ENCODE measurements around the gene FAM13C.

The FAM13C gene

GRCh38 chr10:59342723-59343122 lies 19.6 kb downstream of the FAM13C start:
- Mint-ChIP-seq H3K4me3 (no peak overlapping the region), H3K27ac (no peak overlapping the region), H3K36me3 (ENCODE audit: low read depth) (no peaks in the 10 kb centered on the region), H3K9me3 (peaks cover 12% of the 10 kb centered on the region), H3K4me1 (ENCODE audit: low read depth) (no peaks in the 10 kb centered on the region), H3K27me3 (no peaks in the 10 kb centered on the region)
- intact Hi-C loops (cut with micrococcal nuclease): no loop called here

- Mint-ChIP-seq H3K27me3 (no peaks in the 10 kb centered on the region), H3K36me3 (ENCODE audit: low read depth) (no peaks in the 10 kb centered on the region), H3K4me1 (ENCODE audit: low read depth) (no peaks in the 10 kb centered on the region), H3K9me3 (peaks cover 12% of the 10 kb centered on the region), H3K27ac (no peak overlapping the region), H3K4me3 (no peak overlapping the region)
- intact Hi-C loops (cut with micrococcal nuclease): no loop called here
Measured at GRCh38 chr10:59342000-59342399, 20.3 kb downstream of the FAM13C start.

- H3K27ac Mint-ChIP-seq: no peak overlapping the region
- H3K9me3 Mint-ChIP-seq: peaks cover 12% of the 10 kb centered on the region
- no peaks in the 10 kb centered on the region for H3K27me3 Mint-ChIP-seq
- no peak overlapping the region for H3K4me3 Mint-ChIP-seq
- H3K4me1 Mint-ChIP-seq (ENCODE audit: low read depth): no peaks in the 10 kb centered on the region
- intact Hi-C loops (cut with micrococcal nuclease): no loop called here
- no peaks in the 10 kb centered on the region for H3K36me3 Mint-ChIP-seq (ENCODE audit: low read depth)
Measured at GRCh38 chr10:59340285-59340684, 22.1 kb downstream of the FAM13C start.

- intact Hi-C loops (cut with micrococcal nuclease): no loop called here
- no peaks in the 10 kb centered on the region for H3K36me3 Mint-ChIP-seq (ENCODE audit: low read depth)
- no peak overlapping the region for H3K27ac Mint-ChIP-seq
- no peaks in the 10 kb centered on the region for H3K27me3 Mint-ChIP-seq
- H3K9me3 Mint-ChIP-seq: peaks cover 12% of the 10 kb centered on the region
- H3K4me1 Mint-ChIP-seq (ENCODE audit: low read depth): no peaks in the 10 kb centered on the region
- H3K4me3 Mint-ChIP-seq: no peak overlapping the region
Measured at GRCh38 chr10:59339351-59339750, 23.0 kb downstream of the FAM13C start.

GRCh38 chr10:59337201-59337652 lies 25.1 kb downstream of the FAM13C start:
- Mint-ChIP-seq H3K4me1 (ENCODE audit: low read depth) (no peaks in the 10 kb centered on the region), H3K9me3 (peaks cover 12% of the 10 kb centered on the region), H3K4me3 (no peak overlapping the region), H3K27me3 (no peaks in the 10 kb centered on the region), H3K36me3 (ENCODE audit: low read depth) (no peaks in the 10 kb centered on the region), H3K27ac (no peak overlapping the region)
- intact Hi-C loops (cut with micrococcal nuclease): no loop called here

GRCh38 chr10:59336632-59337031 lies 25.7 kb downstream of the FAM13C start:
- intact Hi-C loops (cut with micrococcal nuclease): no loop called here
- Mint-ChIP-seq H3K36me3 (ENCODE audit: low read depth) (no peaks in the 10 kb centered on the region), H3K27ac (no peak overlapping the region), H3K27me3 (no peaks in the 10 kb centered on the region), H3K4me3 (no peak overlapping the region), H3K9me3 (peaks cover 12% of the 10 kb centered on the region), H3K4me1 (ENCODE audit: low read depth) (no peaks in the 10 kb centered on the region)

GRCh38 chr10:59335497-59335896 lies 26.9 kb downstream of the FAM13C start:
- no peaks in the 10 kb centered on the region for H3K4me1 Mint-ChIP-seq (ENCODE audit: low read depth)
- intact Hi-C loops (cut with micrococcal nuclease): no loop called here
- H3K9me3 Mint-ChIP-seq: peaks cover 12% of the 10 kb centered on the region
- H3K36me3 Mint-ChIP-seq (ENCODE audit: low read depth): no peaks in the 10 kb centered on the region
- no peak overlapping the region for H3K27ac Mint-ChIP-seq
- H3K27me3 Mint-ChIP-seq: no peaks in the 10 kb centered on the region
- no peak overlapping the region for H3K4me3 Mint-ChIP-seq

- Mint-ChIP-seq H3K27ac (no peak overlapping the region), H3K36me3 (ENCODE audit: low read depth) (no peaks in the 10 kb centered on the region), H3K4me1 (ENCODE audit: low read depth) (no peaks in the 10 kb centered on the region), H3K9me3 (peaks cover 7% of the 10 kb centered on the region), H3K27me3 (no peaks in the 10 kb centered on the region), H3K4me3 (no peak overlapping the region)
- intact Hi-C loops (cut with micrococcal nuclease): no loop called here
Measured at GRCh38 chr10:59333701-59334100, 28.6 kb downstream of the FAM13C start.

GRCh38 chr10:59332581-59332980 lies 29.8 kb downstream of the FAM13C start:
- H3K27me3 Mint-ChIP-seq: no peaks in the 10 kb centered on the region
- no peaks in the 10 kb centered on the region for H3K4me1 Mint-ChIP-seq (ENCODE audit: low read depth)
- no peak overlapping the region for H3K27ac Mint-ChIP-seq
- no peaks in the 10 kb centered on the region for H3K36me3 Mint-ChIP-seq (ENCODE audit: low read depth)
- no peak overlapping the region for H3K4me3 Mint-ChIP-seq
- intact Hi-C loops (cut with micrococcal nuclease): no loop called here
- H3K9me3 Mint-ChIP-seq: no peaks in the 10 kb centered on the region

GRCh38 chr10:59331661-59332060 lies 30.7 kb downstream of the FAM13C start:
- no peaks in the 10 kb centered on the region for H3K27me3 Mint-ChIP-seq
- intact Hi-C loops (cut with micrococcal nuclease): no loop called here
- H3K27ac Mint-ChIP-seq: no peak overlapping the region
- no peaks in the 10 kb centered on the region for H3K9me3 Mint-ChIP-seq
- no peaks in the 10 kb centered on the region for H3K4me1 Mint-ChIP-seq (ENCODE audit: low read depth)
- no peak overlapping the region for H3K4me3 Mint-ChIP-seq
- no peaks in the 10 kb centered on the region for H3K36me3 Mint-ChIP-seq (ENCODE audit: low read depth)

- H3K9me3 Mint-ChIP-seq: peaks cover 6% of the 10 kb centered on the region
- H3K4me3 Mint-ChIP-seq: no peak overlapping the region
- no peaks in the 10 kb centered on the region for H3K4me1 Mint-ChIP-seq (ENCODE audit: low read depth)
- H3K36me3 Mint-ChIP-seq (ENCODE audit: low read depth): no peaks in the 10 kb centered on the region
- H3K27ac Mint-ChIP-seq: no peak overlapping the region
- intact Hi-C loops (cut with micrococcal nuclease): no loop called here
- no peaks in the 10 kb centered on the region for H3K27me3 Mint-ChIP-seq
Measured at GRCh38 chr10:59325116-59325515, 37.2 kb downstream of the FAM13C start.

GRCh38 chr10:59324597-59324996 lies 37.8 kb downstream of the FAM13C start:
- H3K4me1 Mint-ChIP-seq (ENCODE audit: low read depth): no peaks in the 10 kb centered on the region
- H3K4me3 Mint-ChIP-seq: no peak overlapping the region
- H3K9me3 Mint-ChIP-seq: peaks cover 6% of the 10 kb centered on the region
- no peaks in the 10 kb centered on the region for H3K27me3 Mint-ChIP-seq
- H3K36me3 Mint-ChIP-seq (ENCODE audit: low read depth): no peaks in the 10 kb centered on the region
- intact Hi-C loops (cut with micrococcal nuclease): no loop called here
- no peak overlapping the region for H3K27ac Mint-ChIP-seq

- intact Hi-C loops (cut with micrococcal nuclease): no loop called here
- H3K4me1 Mint-ChIP-seq (ENCODE audit: low read depth): no peaks in the 10 kb centered on the region
- no peaks in the 10 kb centered on the region for H3K27me3 Mint-ChIP-seq
- H3K36me3 Mint-ChIP-seq (ENCODE audit: low read depth): no peaks in the 10 kb centered on the region
- no peak overlapping the region for H3K4me3 Mint-ChIP-seq
- no peak overlapping the region for H3K27ac Mint-ChIP-seq
- H3K9me3 Mint-ChIP-seq: peaks cover 6% of the 10 kb centered on the region
Measured at GRCh38 chr10:59323831-59324401, 38.4 kb downstream of the FAM13C start.

- Mint-ChIP-seq H3K9me3 (peaks cover 6% of the 10 kb centered on the region), H3K4me1 (ENCODE audit: low read depth) (no peaks in the 10 kb centered on the region), H3K27me3 (no peaks in the 10 kb centered on the region), H3K36me3 (ENCODE audit: low read depth) (no peaks in the 10 kb centered on the region), H3K27ac (no peak overlapping the region), H3K4me3 (no peak overlapping the region)
- intact Hi-C loops (cut with micrococcal nuclease): no loop called here
Measured at GRCh38 chr10:59323036-59323459, 39.3 kb downstream of the FAM13C start.

GRCh38 chr10:59322131-59322530 lies 40.2 kb downstream of the FAM13C start:
- H3K27me3 Mint-ChIP-seq: no peaks in the 10 kb centered on the region
- intact Hi-C loops (cut with micrococcal nuclease): no loop called here
- H3K27ac Mint-ChIP-seq: no peak overlapping the region
- no peak overlapping the region for H3K4me3 Mint-ChIP-seq
- H3K4me1 Mint-ChIP-seq (ENCODE audit: low read depth): no peaks in the 10 kb centered on the region
- peaks cover 6% of the 10 kb centered on the region for H3K9me3 Mint-ChIP-seq
- no peaks in the 10 kb centered on the region for H3K36me3 Mint-ChIP-seq (ENCODE audit: low read depth)
